ENCODE data around the gene TMEM229B. TPM values are rescaled to one million over a fixed set of nuclear protein-coding genes. Genes with fewer than 3 reads are reported as not detected.

Gene TMEM229B
- total and polyA plus RNA-seq, 2 of the 4 experiments (the other 2 are of a cell fraction) = under 0.01 TPM; not detected in 1

- H3K4me1 ChIP-seq (ENCODE audit: control insufficient read depth, insufficient read depth, low read length) = no peaks in the 10 kb centered on the region
- POLR2A ChIA-PET (ENCODE audit: unreplicated experiment) = no interaction called here
- peaks cover 9% of the 10 kb centered on the region for H3K9me3 ChIP-seq (ENCODE audit: control insufficient read depth, insufficient read depth, low read length)
- no peak for ATAC-seq (ENCODE audit: low read depth)
- H3K79me1 ChIP-seq (ENCODE audit: low read depth in 1 of 2, low read length in 2 of 2) = no peaks in the 10 kb centered on the region
- no peak overlapping the region for H3K18ac ChIP-seq (ENCODE audit: low read depth, low read length)
- H4K5ac ChIP-seq (ENCODE audit: low read depth, low read length) = no peak overlapping the region
- CTCF ChIA-PET = no interaction called here
- H4K8ac ChIP-seq (ENCODE audit: low read depth in 2 of 2, low read length in 2 of 2) = no peak overlapping the region
- H2BK15ac ChIP-seq (ENCODE audit: low read depth, low read length) = no peak overlapping the region
- H2AFZ ChIP-seq (replicated peaks; ENCODE audit: low read length, poor library complexity) = no peak overlapping the region
- H2AK9ac ChIP-seq (replicated peaks; ENCODE audit: low read depth, low read length, poor library complexity) = no peak overlapping the region
- no peak overlapping the region for H2BK20ac ChIP-seq (ENCODE audit: low read depth, low read length)
- BruUV-seq (replicated peaks) = no TSS peak
- dilution Hi-C loops (cut with HindIII; ENCODE audit: low sequenced_read_pairs, unreplicated experiment) = no loop called here
- no peak overlapping the region for H2AK5ac ChIP-seq (ENCODE audit: low read depth, low read length)
- intact Hi-C loops (cut with micrococcal nuclease) = no loop called here
- H3K4me2 ChIP-seq (ENCODE audit: low read depth, low read length) = no peak overlapping the region
- H2BK5ac ChIP-seq (ENCODE audit: low read depth, low read length, poor library complexity, severe bottlenecking) = no peak overlapping the region
- H3K36me3 ChIP-seq (ENCODE audit: control insufficient read depth, insufficient read depth, low read length) = no peaks in the 10 kb centered on the region
- H3K56ac ChIP-seq (ENCODE audit: extremely low read depth, insufficient read depth, low read length) = no peak overlapping the region
- H3K4ac ChIP-seq (ENCODE audit: low read depth, low read length) = no peak overlapping the region
- in situ Hi-C loops (cut with MboI; ENCODE audit: low sequenced_read_pairs) = no loop called here
- H3K4me3 ChIP-seq (ENCODE audit: insufficient read depth, low read depth, low read length) = no peak overlapping the region
- no peak overlapping the region for H3K9ac ChIP-seq (ENCODE audit: low read depth, low read length)
- H3K14ac ChIP-seq (replicated peaks; ENCODE audit: low read depth, low read length) = no peak overlapping the region
- no peak overlapping the region for H4K91ac ChIP-seq (ENCODE audit: insufficient read depth, low read depth, low read length)
- H3K23ac ChIP-seq (ENCODE audit: low read depth, low read length) = no peak overlapping the region
- DNase-seq = no peak
- 33% methylated on average over 1 of the region's 3 CpGs; no CpG with 5 or more reads in 1 of the 2 experiments for WGBS, 2 experiments (ENCODE audit: extremely low coverage in 2 of 2, insufficient read length in 1 of 2)
- no peak for TF ChIP-seq USF2 (IDR thresholded peaks at IDR 0.05; ENCODE audit: low read depth, low read length)
- TF ChIP-seq BHLHE40 (IDR thresholded peaks at IDR 0.05; ENCODE audit: low read depth, low read length) = no peak
- no peak for TF ChIP-seq RAD21 (IDR thresholded peaks at IDR 0.05; ENCODE audit: low read length)
- H3K27me3 ChIP-seq (ENCODE audit: control insufficient read depth, insufficient read depth, low read length) = peaks cover 22% of the 10 kb centered on the region; the same call in 1 of the 2 replicates
- H2BK120ac ChIP-seq (ENCODE audit: low read depth, low read length) = no peak overlapping the region
- H4K20me1 ChIP-seq (ENCODE audit: insufficient read depth, low read length) = no peaks in the 10 kb centered on the region
- H3K9me1 ChIP-seq (ENCODE audit: insufficient read depth, low read length) = no peaks in the 10 kb centered on the region
- no peak overlapping the region for H3K27ac ChIP-seq (ENCODE audit: insufficient read depth, low read length)
Measured at GRCh38 chr14:67492538-67492937, 4.0 kb upstream of the TMEM229B start.
